Keratinocyte (primary cell): ENCODE results near the gene ARRDC2. TPM values are rescaled to one million over a fixed set of nuclear protein-coding genes. Genes with fewer than 3 reads are reported as not detected.

Experiments
- DNase-seq: peaks from one replicate; pipeline ENCODE4 v3.0.0-alpha.2; 2011; ENCODE audit warnings: low read depth, missing footprints, low spot score
- FAIRE-seq: peaks from 2 replicates; lab custom pipeline; 2011; peaks lifted over from hg19 to GRCh38; lab: Jason Lieb, UNC
- H2AFZ ChIP-seq: 2 replicates; pipeline ENCODE4 v1.6.0; 2012; ENCODE audit warnings: low read length, control low read depth, inconsistent platforms; ENCODE audit not compliant: control insufficient read depth
- H3K27ac ChIP-seq: 2 replicates; pipeline ENCODE4 v1.5.1; 2011; ENCODE audit warnings: low read length; ENCODE audit not compliant: control insufficient read depth, insufficient read depth
- H3K27me3 ChIP-seq: 3 replicates; pipeline ENCODE4 v1.6.0; 2011; ENCODE audit warnings: low read length; ENCODE audit not compliant: control insufficient read depth, insufficient read depth; ENCODE audit errors: extremely low read depth
- H3K36me3 ChIP-seq, 2 experiments: 2 replicates in 1 of 2; 3 replicates in 1 of 2; pipeline ENCODE4 v1.5.1; 2011; ENCODE audit warnings: low read length in 2 of 2, mild to moderate bottlenecking in 1 of 2; ENCODE audit not compliant: control insufficient read depth in 2 of 2, insufficient read depth in 2 of 2; ENCODE audit errors: extremely low read depth in 1 of 2
- H3K4me1 ChIP-seq: 3 replicates; pipeline ENCODE4 v1.5.1; 2011; ENCODE audit warnings: low read length; ENCODE audit not compliant: control insufficient read depth, insufficient read depth; ENCODE audit errors: extremely low read depth
- H3K4me2 ChIP-seq: 3 replicates; pipeline ENCODE4 v1.6.0; 2011; ENCODE audit warnings: low read depth, low read length; ENCODE audit not compliant: control insufficient read depth, insufficient read depth; ENCODE audit errors: extremely low read depth
- H3K4me3 ChIP-seq, 3 experiments: fragments of 200-600 bp in 1 of 3; sonication (generic) in 1 of 3; 2 replicates in 2 of 3; 3 replicates in 1 of 3; pipeline ENCODE4 v1.5.1; 2011 to 2016; ENCODE audit warnings: low read length in 3 of 3, mild to moderate bottlenecking in 3 of 3, control low read depth in 2 of 3, inconsistent platforms in 1 of 3, low read depth in 1 of 3, mixed read lengths in 1 of 3, mixed run types in 1 of 3, moderate library complexity in 1 of 3; ENCODE audit not compliant: control insufficient read depth in 2 of 3, insufficient read depth in 2 of 3; ENCODE audit errors: extremely low read depth in 1 of 3
- H3K79me2 ChIP-seq: 2 replicates; pipeline ENCODE4 v1.6.0; 2012; ENCODE audit warnings: low read length; ENCODE audit not compliant: control insufficient read depth, insufficient read depth
- H3K9ac ChIP-seq: 3 replicates; pipeline ENCODE4 v1.6.0; 2011; ENCODE audit warnings: low read length; ENCODE audit not compliant: control insufficient read depth, insufficient read depth; ENCODE audit errors: extremely low read depth
- H3K9me1 ChIP-seq: 3 replicates; pipeline ENCODE4 v1.6.0; 2011; ENCODE audit warnings: low read length; ENCODE audit not compliant: control insufficient read depth, insufficient read depth; ENCODE audit errors: extremely low read depth
- H3K9me3 ChIP-seq: 2 replicates; pipeline ENCODE4 v1.5.1; 2012; ENCODE audit warnings: low read depth, low read length; ENCODE audit not compliant: control insufficient read depth
- H4K20me1 ChIP-seq: 3 replicates; pipeline ENCODE4 v1.6.0; 2011; ENCODE audit warnings: low read length; ENCODE audit not compliant: control insufficient read depth, insufficient read depth; ENCODE audit errors: extremely low read depth
- EZH2 ChIP-seq: IDR thresholded peaks from one replicate; pipeline ENCODE4 v1.6.1; 2012; ENCODE audit warnings: inconsistent platforms, mild to moderate bottlenecking, low read length, moderate library complexity
- dilution Hi-C: fragments of 300-500 bp; cut with MboI; formaldehyde crosslinking; loops from one replicate; pipeline ENCODE4 v1.7.0; 2020; ENCODE audit warnings: low sequenced_read_pairs; ENCODE audit not compliant: extremely low pct_ligation_motif_present
- polyA plus RNA-seq, 5 experiments: library from polyadenylated mRNA; depleted of rRNA in 3 of 5; stranded (reverse) in 3 of 5; stranded (forward) in 1 of 5; unstranded in 1 of 5; fragments of >200 nt; gene quantifications; 1 replicate in 1 of 5; 2 replicates in 3 of 5; 3 replicates in 1 of 5; pipeline versions ENCODE4 v1.2.1 to v1.2.3, GENCODE V29; 2011 to 2012; ENCODE audit warnings: missing spikeins in 2 of 5, low read depth in 1 of 5, low replicate concordance in 1 of 5
- TF ChIP-seq, protein P1 (sequence below), 3 experiments: IDR thresholded peaks in 1 of 3; conservative IDR thresholded peaks in 1 of 3; optimal IDR thresholded peaks in 1 of 3; 2 replicates in 2 of 3; 3 replicates in 1 of 3; pipeline versions ENCODE3 to v1.5.1; 2011; ENCODE audit warnings: low read length in 3 of 3, mild to moderate bottlenecking in 3 of 3, moderate library complexity in 2 of 3, control low read depth in 1 of 3, inconsistent platforms in 1 of 3; ENCODE audit not compliant: insufficient read depth in 2 of 3; ENCODE audit errors: extremely low read depth in 1 of 3

The ARRDC2 gene
- polyA plus RNA-seq, 1 donor (not counting 4 experiments of a cell fraction or from before 2014, with no cell fraction given): 2.4 TPM

- no peaks in the 10 kb centered on the region for H3K9me1 ChIP-seq
- dilution Hi-C loops: no loop called here
- no peaks in the 10 kb centered on the region for H3K4me1 ChIP-seq
- DNase-seq (no peak), FAIRE-seq (no peak)
- H3K4me3 ChIP-seq: no peak overlapping the region
- no peaks in the 10 kb centered on the region for H3K36me3 ChIP-seq
- no peak overlapping the region for H3K9ac ChIP-seq
- H3K79me2 ChIP-seq: no peaks in the 10 kb centered on the region
- H4K20me1 ChIP-seq: no peaks in the 10 kb centered on the region
- no peaks in the 10 kb centered on the region for H3K9me3 ChIP-seq
- H3K4me2 ChIP-seq: no peak overlapping the region
- no peak overlapping the region for H3K27ac ChIP-seq
- H2AFZ ChIP-seq: no peak overlapping the region
- H3K27me3 ChIP-seq: no peaks in the 10 kb centered on the region
- no peak for TF ChIP-seq EZH2
- TF ChIP-seq, protein P1, sequence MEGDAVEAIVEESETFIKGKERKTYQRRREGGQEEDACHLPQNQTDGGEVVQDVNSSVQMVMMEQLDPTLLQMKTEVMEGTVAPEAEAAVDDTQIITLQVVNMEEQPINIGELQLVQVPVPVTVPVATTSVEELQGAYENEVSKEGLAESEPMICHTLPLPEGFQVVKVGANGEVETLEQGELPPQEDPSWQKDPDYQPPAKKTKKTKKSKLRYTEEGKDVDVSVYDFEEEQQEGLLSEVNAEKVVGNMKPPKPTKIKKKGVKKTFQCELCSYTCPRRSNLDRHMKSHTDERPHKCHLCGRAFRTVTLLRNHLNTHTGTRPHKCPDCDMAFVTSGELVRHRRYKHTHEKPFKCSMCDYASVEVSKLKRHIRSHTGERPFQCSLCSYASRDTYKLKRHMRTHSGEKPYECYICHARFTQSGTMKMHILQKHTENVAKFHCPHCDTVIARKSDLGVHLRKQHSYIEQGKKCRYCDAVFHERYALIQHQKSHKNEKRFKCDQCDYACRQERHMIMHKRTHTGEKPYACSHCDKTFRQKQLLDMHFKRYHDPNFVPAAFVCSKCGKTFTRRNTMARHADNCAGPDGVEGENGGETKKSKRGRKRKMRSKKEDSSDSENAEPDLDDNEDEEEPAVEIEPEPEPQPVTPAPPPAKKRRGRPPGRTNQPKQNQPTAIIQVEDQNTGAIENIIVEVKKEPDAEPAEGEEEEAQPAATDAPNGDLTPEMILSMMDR (optimal IDR thresholded peaks at IDR 0.05 in 1 of 3, IDR thresholded peaks at IDR 0.05 in 1 of 3, conservative IDR thresholded peaks at IDR 0.05 in 1 of 3; ENCODE audit: extremely low read depth in 1 of 3, insufficient read depth in 2 of 3, low read length in 3 of 3): no peak
Measured at GRCh38 chr19:18059902-18060301, 51.9 kb downstream of the ARRDC2 start.

GRCh38 chr19:18060472-18060871 is 52.5 kb downstream of the ARRDC2 start:
- Histone ChIP-seq H2AFZ (no peak overlapping the region), H3K9me3 (no peaks in the 10 kb centered on the region), H4K20me1 (no peaks in the 10 kb centered on the region), H3K27ac (no peak overlapping the region), H3K79me2 (no peaks in the 10 kb centered on the region), H3K27me3 (no peaks in the 10 kb centered on the region), H3K4me1 (no peaks in the 10 kb centered on the region), H3K9me1 (no peaks in the 10 kb centered on the region), H3K36me3 (no peaks in the 10 kb centered on the region), H3K4me2 (no peak overlapping the region), H3K4me3 (no peak overlapping the region), H3K9ac (no peak overlapping the region)
- FAIRE-seq (no peak), DNase-seq (no peak)
- dilution Hi-C loops: no loop called here
- TF ChIP-seq, protein P1 (optimal IDR thresholded peaks at IDR 0.05 in 1 of 3, IDR thresholded peaks at IDR 0.05 in 1 of 3, conservative IDR thresholded peaks at IDR 0.05 in 1 of 3; ENCODE audit: extremely low read depth in 1 of 3, insufficient read depth in 2 of 3, low read length in 3 of 3): no peak
- no peak for TF ChIP-seq EZH2
